PC-3 (cell line): ENCODE results near the gene FAM162A. TPM values are rescaled to one million over a fixed set of nuclear protein-coding genes. Genes with fewer than 3 reads are reported as not detected.

Experiments used
- ATAC-seq: fragments of 200-7000 bp; cut with Tn5 transposase; 2 replicates; pipeline ENCODE4 v1.9.1; 2020; ENCODE audit warnings: mild to moderate bottlenecking, moderate library complexity
- BruUV-seq: library from RNA; stranded (reverse); fragments of 400-500 nt; replicated peaks from 2 replicates; lab custom pipeline; 2021; lab: Mats Ljungman, UMichigan
- CTCF ChIA-PET: fragments of 300-600 bp; sonication (Branson Sonifier 250); formaldehyde crosslinking; loops from one replicate; lab custom pipeline; 2022; ENCODE audit warnings: antibody characterized with exemption; lab: Charles Lee
- POLR2A ChIA-PET: fragments of 300-600 bp; sonication (Branson Sonifier 250); formaldehyde crosslinking; loops from one replicate; lab custom pipeline; 2022; ENCODE audit warnings: antibody characterized with exemption; ENCODE audit not compliant: unreplicated experiment; lab: Charles Lee
- DNase-seq: peaks from one replicate; pipeline ENCODE4 v3.0.0-alpha.2; 2015
- H2AFZ ChIP-seq: fragments of 300-600 bp; sonication (generic); 2 replicates; pipeline ENCODE4 v1.6.0; 2016; ENCODE audit warnings: antibody characterized with exemption, low read length
- H3F3A ChIP-seq: fragments of 300-600 bp; sonication (generic); one replicate; pipeline ENCODE4 v1.6.0; 2017; ENCODE audit warnings: antibody characterized with exemption, low read length, control low read depth, mild to moderate bottlenecking; ENCODE audit not compliant: unreplicated experiment
- H3K27ac ChIP-seq: fragments of 300-600 bp; sonication (generic); 2 replicates; pipeline ENCODE4 v1.5.1; 2016; ENCODE audit warnings: mild to moderate bottlenecking, low read length
- H3K27me3 ChIP-seq: fragments of 300-600 bp; sonication (generic); 2 replicates; pipeline ENCODE4 v1.6.1; 2016; ENCODE audit warnings: low read length, mixed read lengths
- H3K36me3 ChIP-seq: fragments of 300-600 bp; sonication (generic); 2 replicates; pipeline ENCODE4 v1.6.1; 2016; ENCODE audit warnings: low read depth, mixed run types, low read length, mixed read lengths
- H3K4me1 ChIP-seq: fragments of 300-600 bp; sonication (generic); 2 replicates; pipeline ENCODE4 v1.5.1; 2016; ENCODE audit warnings: low read length; ENCODE audit not compliant: insufficient read depth
- H3K4me2 ChIP-seq: fragments of 300-600 bp; sonication (generic); 2 replicates; pipeline ENCODE4 v1.6.0; 2016; ENCODE audit warnings: low read length
- H3K4me3 ChIP-seq: fragments of 300-600 bp; sonication (generic); 2 replicates; pipeline ENCODE4 v1.5.1; 2016; ENCODE audit warnings: mild to moderate bottlenecking, low read length, mixed read lengths
- H3K79me2 ChIP-seq: fragments of 300-600 bp; sonication (generic); 2 replicates; pipeline ENCODE4 v1.6.1; 2017; ENCODE audit warnings: low read length, mixed read lengths
- H3K9ac ChIP-seq: fragments of 300-600 bp; sonication (generic); 2 replicates; pipeline ENCODE4 v1.6.0; 2016; ENCODE audit warnings: mild to moderate bottlenecking, low read length
- H3K9me2 ChIP-seq: fragments of 300-600 bp; sonication (generic); replicated peaks from 2 replicates; pipeline ENCODE4 v1.6.1; 2016; ENCODE audit warnings: mixed run types, low read length, mixed read lengths
- H3K9me3 ChIP-seq: fragments of 300-600 bp; sonication (generic); 2 replicates; pipeline ENCODE4 v1.6.1; 2016; ENCODE audit warnings: low read length, mixed read lengths
- H4K20me1 ChIP-seq: fragments of 300-600 bp; sonication (generic); 2 replicates; pipeline ENCODE4 v1.6.1; 2016; ENCODE audit warnings: low read length, mixed read lengths
- EZH2 ChIP-seq: fragments of 300-600 bp; sonication (generic); IDR thresholded peaks from one replicate; pipeline ENCODE4 v1.6.1; 2017; ENCODE audit warnings: antibody characterized with exemption, mild to moderate bottlenecking, low read length; ENCODE audit not compliant: unreplicated experiment
- EZH2phosphoT487 ChIP-seq: fragments of 300-600 bp; sonication (generic); IDR thresholded peaks from 2 replicates; pipeline ENCODE4 v1.6.1; 2018; ENCODE audit warnings: mild to moderate bottlenecking, antibody characterized with exemption, low read length, borderline replicate concordance
- intact Hi-C: fragments of 100-400 bp; cut with micrococcal nuclease; formaldehyde crosslinking; loops from 2 replicates; pipeline ENCODE4 v1.9.0; 2023
- total RNA-seq: library from RNA; depleted of rRNA; stranded (reverse); fragments of >200 nt; gene quantifications from 2 replicates; pipeline ENCODE4 v1.2.3, GENCODE V29; 2014; rRNA removed
- TF ChIP-seq, protein P1 (sequence below): fragments of 300-600 bp; sonication (generic); conservative IDR thresholded peaks from 2 replicates; pipeline ENCODE4 v1.5.1; 2017; ENCODE audit warnings: antibody characterized with exemption, low read depth, mild to moderate bottlenecking, low read length

The FAM162A gene
- total RNA-seq, 1 experiment from 2014 or later: 126 TPM

DNA sequence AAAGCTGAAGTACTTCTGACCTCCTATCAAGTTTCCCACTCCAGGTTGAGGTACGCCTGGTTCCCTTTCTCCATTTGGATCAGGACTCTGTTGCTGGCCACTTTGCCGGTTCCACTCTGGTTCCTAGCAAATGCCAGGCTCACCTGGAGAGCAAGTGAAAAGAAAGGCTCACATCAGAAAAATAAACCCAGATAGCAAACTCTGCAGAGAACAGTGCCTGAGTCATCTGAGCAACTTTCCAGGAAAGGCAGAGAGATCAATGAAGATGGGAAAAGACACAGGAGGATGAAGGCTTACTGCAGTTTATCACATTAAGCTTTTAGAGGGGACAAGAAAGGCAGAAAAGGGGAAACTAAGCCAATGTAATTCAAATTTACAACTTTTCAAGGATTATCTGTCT lies 73.7 kb downstream of the FAM162A start:
- Histone ChIP-seq H3F3A (peaks cover 4% of the 10 kb centered on the region), H3K4me2 (no peak overlapping the region), H3K4me3 (no peak overlapping the region), H3K9ac (no peak overlapping the region), H3K4me1 (no peaks in the 10 kb centered on the region), H3K9me2 (no peaks in the 10 kb centered on the region), H3K9me3 (no peaks in the 10 kb centered on the region), H3K36me3 (peaks cover 73% of the 10 kb centered on the region), H3K27me3 (no peaks in the 10 kb centered on the region), H3K27ac (no peak overlapping the region), H3K79me2 (no peaks in the 10 kb centered on the region), H2AFZ (no peak overlapping the region), H4K20me1 (no peaks in the 10 kb centered on the region)
- intact Hi-C loops: no loop called here
- TF ChIP-seq EZH2 (no peak), EZH2phosphoT487 (no peak)
- TF ChIP-seq, protein P1, sequence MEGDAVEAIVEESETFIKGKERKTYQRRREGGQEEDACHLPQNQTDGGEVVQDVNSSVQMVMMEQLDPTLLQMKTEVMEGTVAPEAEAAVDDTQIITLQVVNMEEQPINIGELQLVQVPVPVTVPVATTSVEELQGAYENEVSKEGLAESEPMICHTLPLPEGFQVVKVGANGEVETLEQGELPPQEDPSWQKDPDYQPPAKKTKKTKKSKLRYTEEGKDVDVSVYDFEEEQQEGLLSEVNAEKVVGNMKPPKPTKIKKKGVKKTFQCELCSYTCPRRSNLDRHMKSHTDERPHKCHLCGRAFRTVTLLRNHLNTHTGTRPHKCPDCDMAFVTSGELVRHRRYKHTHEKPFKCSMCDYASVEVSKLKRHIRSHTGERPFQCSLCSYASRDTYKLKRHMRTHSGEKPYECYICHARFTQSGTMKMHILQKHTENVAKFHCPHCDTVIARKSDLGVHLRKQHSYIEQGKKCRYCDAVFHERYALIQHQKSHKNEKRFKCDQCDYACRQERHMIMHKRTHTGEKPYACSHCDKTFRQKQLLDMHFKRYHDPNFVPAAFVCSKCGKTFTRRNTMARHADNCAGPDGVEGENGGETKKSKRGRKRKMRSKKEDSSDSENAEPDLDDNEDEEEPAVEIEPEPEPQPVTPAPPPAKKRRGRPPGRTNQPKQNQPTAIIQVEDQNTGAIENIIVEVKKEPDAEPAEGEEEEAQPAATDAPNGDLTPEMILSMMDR: no peak
- ATAC-seq (no peak), DNase-seq (no peak)
- POLR2A ChIA-PET: no interaction called here
- CTCF ChIA-PET: no interaction called here
- BruUV-seq: no TSS peak

DNA sequence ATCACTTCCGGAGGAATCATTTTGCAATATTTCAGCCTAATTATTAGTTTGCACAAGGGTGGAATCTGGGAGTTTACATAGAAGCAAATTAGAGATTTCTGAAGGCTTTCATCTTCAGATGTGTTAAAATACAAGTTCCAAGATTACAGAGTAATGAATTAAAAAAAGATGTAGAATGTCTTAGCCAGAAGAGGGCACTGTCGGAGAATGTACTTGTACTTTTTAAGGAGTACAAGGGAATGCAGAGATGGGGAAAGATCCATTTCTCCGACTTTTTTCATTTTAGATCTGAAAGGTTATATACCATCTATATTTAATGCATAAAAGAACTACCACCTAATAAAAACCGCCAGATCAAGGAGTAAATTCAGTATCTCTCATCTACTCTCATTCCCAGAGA lies 75.0 kb downstream of the FAM162A start:
- TF ChIP-seq EZH2: no peak
- TF ChIP-seq, protein P1: peak; percentile 83
- DNase-seq: peak; percentile 75
- no peak overlapping the region for H3K4me3 ChIP-seq
- no peaks in the 10 kb centered on the region for H3K27me3 ChIP-seq
- H3K27ac ChIP-seq: no peak overlapping the region
- peak; percentile 81 for ATAC-seq
- H3K9me3 ChIP-seq: no peaks in the 10 kb centered on the region
- no peaks in the 10 kb centered on the region for H3K79me2 ChIP-seq
- H4K20me1 ChIP-seq: no peaks in the 10 kb centered on the region
- ChIA-PET CTCF (no interaction called here), POLR2A (no interaction called here)
- H3K9ac ChIP-seq: no peak overlapping the region
- no TSS peak for BruUV-seq
- no peaks in the 10 kb centered on the region for H3K4me1 ChIP-seq
- H3K36me3 ChIP-seq: peaks cover 71% of the 10 kb centered on the region
- no peak overlapping the region for H3K4me2 ChIP-seq
- H2AFZ ChIP-seq: no peak overlapping the region
- intact Hi-C loops: loop anchor here (1.0 kb wide), 2 partner anchors 75 to 220 kb away; no protein-coding TSS in a partner anchor
- H3F3A ChIP-seq: peaks cover 4% of the 10 kb centered on the region
- no peaks in the 10 kb centered on the region for H3K9me2 ChIP-seq

DNA sequence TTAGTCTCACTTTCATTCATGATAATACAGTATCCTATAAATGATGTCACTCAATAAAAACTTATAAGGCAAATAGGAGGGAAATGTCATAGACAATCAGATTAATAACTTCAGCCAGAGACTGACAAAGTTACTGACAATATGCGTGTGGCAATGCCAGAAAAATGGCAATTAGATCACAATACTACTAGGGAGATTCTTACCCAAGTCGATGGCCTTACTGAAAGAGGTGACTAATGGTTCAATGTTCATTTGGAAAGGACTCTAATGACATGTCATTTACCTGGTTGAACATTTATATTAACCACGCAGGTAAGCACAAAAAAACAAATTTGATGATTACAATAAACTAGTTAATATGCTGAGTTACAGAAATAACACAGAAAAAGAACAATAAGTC lies 77.8 kb downstream of the FAM162A start:
- Histone ChIP-seq H3K36me3 (peaks cover 68% of the 10 kb centered on the region), H3K9me3 (no peaks in the 10 kb centered on the region), H4K20me1 (no peaks in the 10 kb centered on the region), H3K4me2 (no peak overlapping the region), H3K4me3 (no peak overlapping the region), H3K9me2 (no peaks in the 10 kb centered on the region), H3K27ac (no peak overlapping the region), H3K79me2 (peaks cover 4% of the 10 kb centered on the region; the same call in 1 of the 2 replicates), H2AFZ (no peak overlapping the region), H3K27me3 (no peaks in the 10 kb centered on the region), H3K4me1 (no peaks in the 10 kb centered on the region), H3K9ac (no peak overlapping the region), H3F3A (peaks cover 4% of the 10 kb centered on the region)
- ChIA-PET POLR2A (interaction anchor here (0.6 kb wide), 1 partner anchor 77 kb away, joined by 3 read pairs; no protein-coding TSS in a partner anchor), CTCF (no interaction called here)
- no TSS peak for BruUV-seq
- intact Hi-C loops: loop anchor here (5.0 kb wide), 1 partner anchor 50 kb away; the partner anchor contains the start of gene KPNA1
- ATAC-seq (no peak), DNase-seq (no peak)
- TF ChIP-seq EZH2phosphoT487 (no peak), EZH2 (no peak)
- TF ChIP-seq, protein P1: no peak

Other genes with a start within 250 kb of the FAM162A start
- not detected in 2 replicates for gene CASR, start 200.5 kb upstream of the FAM162A start, total RNA-seq
- not detected in 2 replicates for gene CSTA, start 58.9 kb upstream of the FAM162A start, total RNA-seq
- 96.9 and 111 TPM in 2 replicates for gene MIX23, start 951 bp upstream of the FAM162A start, total RNA-seq
- gene WDR5B, start 31.9 kb downstream of the FAM162A start, total RNA-seq: 3.1 and 4.0 TPM in 2 replicates
- gene KPNA1, start 130.8 kb downstream of the FAM162A start, total RNA-seq: 64.3 and 76.7 TPM in 2 replicates
- 13.8 and 14.8 TPM in 2 replicates for gene PARP9, start 180.1 kb downstream of the FAM162A start, total RNA-seq
- 11.1 and 11.9 TPM in 2 replicates for gene DTX3L, start 180.2 kb downstream of the FAM162A start, total RNA-seq
- not detected in 2 replicates for gene PARP15, start 193.5 kb downstream of the FAM162A start, total RNA-seq